Mucosa of rectum (tissue), 2 donors: ENCODE data around the gene ZAR1.

Source experiments
- H3K27ac ChIP-seq, 2 donors: one replicate each; pipeline ENCODE4 v1.7.0; 2013; ENCODE audit warnings: inconsistent platforms in 2 of 2, low read depth in 2 of 2, low read length in 2 of 2
- H3K27me3 ChIP-seq, 2 donors: one replicate each; pipeline ENCODE4 v1.7.0; 2013; ENCODE audit warnings: low read length in 2 of 2; ENCODE audit not compliant: control insufficient read depth in 2 of 2, insufficient read depth in 2 of 2
- H3K36me3 ChIP-seq, 2 donors: one replicate each; pipeline ENCODE4 v1.7.0; 2013; ENCODE audit warnings: low read length in 2 of 2; ENCODE audit not compliant: control insufficient read depth in 2 of 2, insufficient read depth in 2 of 2
- H3K4me1 ChIP-seq, 2 donors: one replicate each; pipeline ENCODE4 v1.7.0; 2013; ENCODE audit warnings: low read length in 2 of 2, mild to moderate bottlenecking in 1 of 2; ENCODE audit not compliant: control insufficient read depth in 2 of 2, insufficient read depth in 2 of 2
- H3K4me3 ChIP-seq, 2 donors: one replicate each; pipeline ENCODE4 v1.7.0; 2013; ENCODE audit warnings: low read length in 2 of 2
- H3K9ac ChIP-seq, 2 donors: one replicate each; pipeline ENCODE4 v1.7.0; 2013; ENCODE audit warnings: low read length in 2 of 2, low read depth in 1 of 2, mild to moderate bottlenecking in 1 of 2
- H3K9me3 ChIP-seq, 2 donors: one replicate each; pipeline ENCODE4 v1.7.0; 2013; ENCODE audit warnings: low read length in 2 of 2; ENCODE audit not compliant: control insufficient read depth in 2 of 2
- donor health status: healthy.
- donor health status: Normal muscosa, but diverticular disease.

ZAR1 gene

GRCh38 chr4:48484494-48485168, 5.4 kb upstream of the ZAR1 start:
- Histone ChIP-seq H3K9ac (no peak overlapping the region), H3K27ac (no peak overlapping the region), H3K4me1 (no peaks in the 10 kb centered on the region), H3K27me3 (peaks cover 42 to 50% of the 10 kb centered on the region in 2 donors), H3K36me3 (no peaks in the 10 kb centered on the region), H3K4me3 (no peak overlapping the region), H3K9me3 (no peaks in the 10 kb centered on the region)

DNA sequence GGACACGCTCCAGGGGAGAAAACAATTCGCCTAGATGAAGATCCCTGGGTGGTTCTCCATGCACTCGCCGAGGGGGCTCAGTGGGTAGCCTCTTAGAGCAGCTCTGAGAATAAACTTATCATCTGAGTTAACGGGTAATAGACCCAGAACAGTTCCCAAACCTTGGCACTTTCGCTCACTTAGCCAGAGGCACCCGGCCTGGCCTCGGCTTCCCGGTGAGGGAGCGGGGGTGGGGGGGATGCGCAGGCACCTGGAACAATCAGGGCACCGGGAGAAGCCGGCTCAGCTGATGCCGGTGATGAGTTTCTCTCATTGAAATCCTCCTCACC, 405 bp upstream of the ZAR1 start:
- H3K4me1 ChIP-seq = peaks cover 0 to 4% of the 10 kb centered on the region in 2 donors
- H3K27ac ChIP-seq = no peak overlapping the region
- H3K36me3 ChIP-seq = no peaks in the 10 kb centered on the region
- peak overlapping the region in 1 of 2 donors; percentile 37 for H3K4me3 ChIP-seq
- H3K9me3 ChIP-seq = no peaks in the 10 kb centered on the region
- no peak overlapping the region for H3K9ac ChIP-seq
- H3K27me3 ChIP-seq = peaks cover 41 to 42% of the 10 kb centered on the region in 2 donors

DNA sequence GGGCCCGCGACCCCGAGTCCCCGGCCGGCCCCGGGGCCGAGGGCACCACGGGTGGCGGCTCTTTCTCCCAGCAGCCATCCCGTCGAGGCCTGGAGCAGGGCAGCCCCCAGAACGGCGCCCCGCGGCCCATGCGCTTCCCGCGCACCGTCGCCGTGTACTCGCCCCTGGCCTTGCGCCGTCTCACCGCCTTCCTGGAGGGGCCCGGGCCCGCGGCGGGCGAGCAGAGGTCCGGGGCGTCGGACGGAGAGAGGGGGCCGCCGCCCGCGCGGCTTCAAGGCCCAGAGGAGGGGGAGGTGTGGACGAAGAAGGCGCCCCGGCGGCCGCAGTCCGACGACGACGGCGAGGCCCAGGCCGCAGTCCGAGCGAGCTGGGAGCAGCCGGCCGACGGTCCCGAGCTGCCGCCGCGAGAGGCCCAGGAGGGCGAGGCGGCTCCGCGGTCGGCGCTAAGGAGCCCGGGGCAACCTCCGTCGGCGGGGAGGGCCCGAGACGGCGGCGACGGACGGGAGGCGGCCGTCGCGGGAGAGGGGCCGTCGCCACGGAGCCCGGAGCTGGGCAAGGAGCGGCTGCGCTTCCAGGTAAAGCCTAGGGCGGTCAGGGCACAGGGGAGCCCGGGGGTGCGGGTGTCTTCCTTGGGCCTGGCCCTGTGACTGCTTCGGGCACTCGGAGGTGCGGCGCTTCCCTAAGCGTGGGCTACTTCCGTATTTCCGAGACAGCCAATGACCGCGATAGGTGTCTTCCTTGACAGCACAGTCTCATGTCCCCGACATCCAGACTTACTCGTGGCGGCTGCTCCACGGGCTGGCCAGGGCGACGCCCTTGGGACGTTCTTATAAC, 845 bp downstream of the ZAR1 start:
- peaks cover 0 to 4% of the 10 kb centered on the region in 2 donors for H3K4me1 ChIP-seq
- peaks cover 35% of the 10 kb centered on the region in 2 donors for H3K27me3 ChIP-seq
- no peaks in the 10 kb centered on the region for H3K36me3 ChIP-seq
- H3K9ac ChIP-seq = peak overlapping the region in 1 of 2 donors; percentile 35
- H3K4me3 ChIP-seq = peak overlapping the region in 1 of 2 donors; percentile 40
- H3K27ac ChIP-seq = no peak overlapping the region
- no peaks in the 10 kb centered on the region for H3K9me3 ChIP-seq

- Histone ChIP-seq H3K27me3 (peaks cover 31 to 33% of the 10 kb centered on the region in 2 donors), H3K9ac (no peak overlapping the region), H3K4me1 (peaks cover 0 to 4% of the 10 kb centered on the region in 2 donors), H3K4me3 (peak overlapping the region in 1 of 2 donors; percentile 40), H3K9me3 (no peaks in the 10 kb centered on the region), H3K27ac (no peak overlapping the region), H3K36me3 (peaks cover 2 to 3% of the 10 kb centered on the region in 2 donors)
Measured at GRCh38 chr4:48491514-48492176, 1.6 kb downstream of the ZAR1 start.

DNA sequence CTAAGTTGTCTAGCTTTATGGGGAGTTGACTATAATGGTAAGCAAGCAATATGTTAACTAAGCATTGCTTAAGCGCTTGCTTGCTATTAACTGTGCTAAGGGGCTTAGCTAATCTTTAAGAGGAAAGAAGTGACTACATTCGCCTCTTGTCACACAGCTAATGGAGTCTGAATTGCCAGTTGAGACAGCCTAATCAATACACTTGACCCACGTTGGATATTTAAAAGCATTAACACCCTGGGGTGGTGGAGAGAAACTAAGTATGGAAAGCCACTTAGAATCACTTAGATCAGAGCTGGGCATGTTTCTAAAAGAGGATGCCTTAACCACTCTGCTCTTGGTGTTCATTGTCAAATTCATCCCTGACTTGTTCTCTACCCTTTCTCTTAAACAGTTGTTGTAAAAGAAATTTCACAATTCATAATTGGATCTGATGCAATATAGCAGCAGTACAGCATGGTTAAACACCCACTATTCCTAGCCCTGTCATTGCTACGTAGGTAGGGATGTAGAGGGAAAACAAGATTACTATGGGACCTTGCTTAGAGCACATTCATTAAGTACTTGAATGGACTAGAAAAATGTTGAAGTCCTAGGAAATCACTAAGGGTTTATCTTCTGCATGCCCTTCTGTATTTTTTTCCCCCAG, 3.5 kb downstream of the ZAR1 start:
- peaks cover 10 to 15% of the 10 kb centered on the region in 2 donors for H3K36me3 ChIP-seq
- H3K9ac ChIP-seq = no peak overlapping the region
- peaks cover 25 to 29% of the 10 kb centered on the region in 2 donors for H3K27me3 ChIP-seq
- no peaks in the 10 kb centered on the region for H3K9me3 ChIP-seq
- H3K27ac ChIP-seq = no peak overlapping the region
- H3K4me3 ChIP-seq = no peak overlapping the region
- H3K4me1 ChIP-seq = peaks cover 0 to 4% of the 10 kb centered on the region in 2 donors

DNA sequence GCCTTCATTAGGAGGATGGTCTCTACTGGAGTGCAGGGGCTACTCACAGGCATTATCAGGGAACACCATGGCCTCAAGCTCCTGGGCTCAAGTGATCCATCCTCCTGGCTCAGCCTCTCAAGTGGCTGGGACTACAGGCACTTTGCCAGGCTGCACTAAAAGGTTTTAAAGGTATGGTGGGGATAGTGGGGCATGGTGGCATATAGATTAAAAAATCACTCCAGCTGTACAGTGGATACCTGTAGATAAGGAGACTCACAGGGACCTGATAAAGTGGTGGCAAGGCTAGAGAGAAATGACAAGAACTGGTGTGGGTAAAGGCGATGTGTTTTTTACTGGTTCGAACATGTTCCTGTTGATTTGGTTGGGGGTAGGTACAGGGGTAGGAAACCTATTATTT, 5.9 kb downstream of the ZAR1 start:
- Histone ChIP-seq H3K9ac (no peak overlapping the region), H3K27ac (no peak overlapping the region), H3K4me3 (no peak overlapping the region), H3K36me3 (peaks cover 31 to 37% of the 10 kb centered on the region in 2 donors), H3K27me3 (peaks cover 8 to 9% of the 10 kb centered on the region in 2 donors), H3K4me1 (no peaks in the 10 kb centered on the region), H3K9me3 (no peaks in the 10 kb centered on the region)

GRCh38 chr4:48498895-48499294, 8.8 kb downstream of the ZAR1 start:
- Histone ChIP-seq H3K36me3 (peaks cover 41 to 49% of the 10 kb centered on the region in 2 donors), H3K27me3 (no peaks in the 10 kb centered on the region), H3K9me3 (no peaks in the 10 kb centered on the region), H3K9ac (no peak overlapping the region), H3K4me1 (no peaks in the 10 kb centered on the region), H3K4me3 (no peak overlapping the region), H3K27ac (no peak overlapping the region)

GRCh38 chr4:48499551-48500066, 9.6 kb downstream of the ZAR1 start:
- no peaks in the 10 kb centered on the region for H3K27me3 ChIP-seq
- H3K36me3 ChIP-seq = peaks cover 47 to 52% of the 10 kb centered on the region in 2 donors
- H3K4me1 ChIP-seq = no peaks in the 10 kb centered on the region
- H3K4me3 ChIP-seq = no peak overlapping the region
- no peaks in the 10 kb centered on the region for H3K9me3 ChIP-seq
- H3K27ac ChIP-seq = no peak overlapping the region
- H3K9ac ChIP-seq = no peak overlapping the region

DNA sequence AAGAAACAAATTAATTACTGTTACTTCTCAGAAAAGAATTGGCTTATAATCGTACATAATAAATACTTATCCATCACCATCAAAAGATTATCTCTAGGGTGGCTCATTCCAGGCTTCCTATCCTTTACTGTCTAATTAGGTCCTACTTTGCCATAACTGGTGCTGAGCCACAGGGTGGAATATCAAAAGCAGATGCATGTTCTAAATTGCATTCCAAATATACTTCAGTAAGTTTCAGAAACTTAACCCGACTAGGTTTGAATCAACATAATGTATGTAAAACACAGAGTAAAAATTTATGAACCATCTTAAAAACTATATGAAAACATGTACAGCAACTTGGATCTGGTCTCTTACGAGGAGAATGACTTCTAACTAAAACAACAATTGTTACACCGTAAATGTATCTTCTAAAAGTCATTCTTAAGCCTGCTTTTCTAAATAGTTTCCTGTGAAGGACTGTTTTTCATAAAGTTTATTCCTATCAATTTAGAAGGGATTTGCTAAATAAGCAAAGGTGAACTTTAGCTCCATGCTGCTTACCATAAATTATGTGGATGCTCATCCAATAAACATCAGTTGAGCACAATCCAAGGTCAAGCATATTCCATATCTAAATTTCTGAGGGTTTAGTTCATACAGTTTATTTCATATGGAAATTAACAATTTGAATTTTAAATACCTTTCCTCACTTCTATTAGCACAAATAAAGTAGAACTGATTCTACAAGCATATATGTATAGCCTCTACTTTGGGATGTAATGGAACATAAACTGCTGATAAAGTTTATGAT, 13.4 kb downstream of the ZAR1 start:
- Histone ChIP-seq H3K27me3 (no peaks in the 10 kb centered on the region), H3K9me3 (no peaks in the 10 kb centered on the region), H3K4me3 (no peak overlapping the region), H3K4me1 (no peaks in the 10 kb centered on the region), H3K36me3 (peaks cover 69 to 70% of the 10 kb centered on the region in 2 donors), H3K9ac (no peak overlapping the region), H3K27ac (no peak overlapping the region)
